HepG2 (cell line): ENCODE data around the gene STX8. TPM values are rescaled to one million over a fixed set of nuclear protein-coding genes. Genes with fewer than 3 reads are reported as not detected.

Experiments
- ATAC-seq: fragments of 200-7000 bp; cut with Tn5 transposase; 3 replicates; pipeline ENCODE4 v1.9.1; 2020; ENCODE audit warnings: mild to moderate bottlenecking, moderate library complexity
- BruUV-seq: library from RNA; stranded (reverse); fragments of 400-500 nt; replicated peaks from 2 replicates; lab custom pipeline; 2021; lab: Mats Ljungman, UMichigan
- CTCF ChIA-PET: fragments of 300-600 bp; formaldehyde crosslinking; extraction: SDS; loops from one replicate; lab custom pipeline; 2021; ENCODE audit warnings: low total read pairs, inconsistent platforms, low intra/inter-chr PET ratio; lab: Yijun Ruan, JAX
- POLR2A ChIA-PET: fragments of 350-600 bp; sonication (Branson Sonifier 250); formaldehyde crosslinking; loops from one replicate; lab custom pipeline; 2020; ENCODE audit warnings: antibody characterized with exemption, inconsistent platforms; lab: Yijun Ruan, JAX
- DNase-seq: peaks from one replicate; pipeline ENCODE4 v3.0.0-alpha.2; 2015; ENCODE audit warnings: low spot score
- FAIRE-seq: peaks from 3 replicates; lab custom pipeline; 2011; peaks lifted over from hg19 to GRCh38; lab: Jason Lieb, UNC
- H2AFZ ChIP-seq: one replicate; pipeline ENCODE4 v1.6.1; 2011; ENCODE audit warnings: low read length, inconsistent platforms
- H3K27ac ChIP-seq: fragments of 300-600 bp; 3 replicates; pipeline ENCODE4 v1.8.0; 2011; ENCODE audit warnings: mixed run types, mild to moderate bottlenecking, mixed read lengths, low read length, inconsistent platforms; ENCODE audit not compliant: insufficient read depth; ENCODE audit errors: extremely low read length
- H3K27me3 ChIP-seq, 2 experiments: fragments of 200-600 bp in 1 of 2; 2 replicates in 1 of 2; 3 replicates in 1 of 2; pipeline versions ENCODE4 v1.6.0 to v1.8.0; 2011; ENCODE audit warnings: low read length in 2 of 2, mild to moderate bottlenecking in 2 of 2, moderate library complexity in 2 of 2, inconsistent platforms in 1 of 2; ENCODE audit not compliant: insufficient read depth in 2 of 2, control insufficient read depth in 1 of 2
- H3K36me3 ChIP-seq, 2 experiments: fragments of 200-600 bp in 1 of 2; replicated peaks in 1 of 2; 2 replicates in 1 of 2; 3 replicates in 1 of 2; pipeline versions ENCODE4 v1.5.1 to v1.8.0; 2011; ENCODE audit warnings: low read length in 2 of 2, inconsistent platforms in 1 of 2; ENCODE audit not compliant: insufficient read depth in 2 of 2, control insufficient read depth in 1 of 2
- H3K4me1 ChIP-seq: 2 replicates; pipeline ENCODE4 v1.5.1; 2012; ENCODE audit warnings: low read length, inconsistent platforms; ENCODE audit not compliant: insufficient read depth
- H3K4me2 ChIP-seq: 2 replicates; pipeline ENCODE4 v1.6.0; 2011; ENCODE audit warnings: low read depth, low read length, inconsistent platforms
- H3K4me3 ChIP-seq, 3 experiments: fragments of 200-600 bp in 1 of 3; sonication (generic), shearing (Covaris generic) in 1 of 3; replicated peaks in 1 of 3; 2 replicates each; pipeline ENCODE4 v1.5.1; 2011 to 2016; ENCODE audit warnings: low read length in 3 of 3, inconsistent platforms in 2 of 3, low read depth in 2 of 3, mild to moderate bottlenecking in 2 of 3, control low read depth in 1 of 3, mixed read lengths in 1 of 3; ENCODE audit not compliant: insufficient read depth in 1 of 3
- H3K79me2 ChIP-seq: one replicate; pipeline ENCODE4 v1.6.1; 2011; ENCODE audit warnings: low read length, inconsistent platforms; ENCODE audit not compliant: insufficient read depth
- H3K9ac ChIP-seq: 2 replicates; pipeline ENCODE4 v1.6.0; 2011; ENCODE audit warnings: mild to moderate bottlenecking, low read depth, low read length, inconsistent platforms; ENCODE audit not compliant: insufficient read depth
- H3K9me3 ChIP-seq: 2 replicates; pipeline ENCODE4 v1.5.1; 2012; ENCODE audit warnings: mild to moderate bottlenecking, low read length
- H4K20me1 ChIP-seq: 2 replicates; pipeline ENCODE4 v1.6.0; 2011; ENCODE audit warnings: inconsistent platforms, mild to moderate bottlenecking, low read length, moderate library complexity; ENCODE audit not compliant: insufficient read depth
- HNRNPUL1 ChIP-seq: fragments of 200-400 bp; formaldehyde crosslinking; IDR thresholded peaks from 2 replicates; pipeline ENCODE4 v1.6.1; 2017; ENCODE audit warnings: low read depth, mild to moderate bottlenecking, low read length, moderate library complexity
- IRF1 ChIP-seq: sonication (generic); formaldehyde crosslinking; IDR thresholded peaks from 2 replicates; pipeline ENCODE4 v1.4.0; 2020; ENCODE audit warnings: low read depth, mild to moderate bottlenecking, missing genetic modification reagents
- NPAS2 ChIP-seq: sonication (generic); formaldehyde crosslinking; IDR thresholded peaks from 2 replicates; pipeline ENCODE4 v1.8.0; 2022; ENCODE audit warnings: mild to moderate bottlenecking, missing genetic modification reagents, borderline replicate concordance
- PAX8 ChIP-seq: sonication (generic); formaldehyde crosslinking; IDR thresholded peaks from 2 replicates; pipeline ENCODE4 v1.8.0; 2022; ENCODE audit warnings: mild to moderate bottlenecking, missing genetic modification reagents, borderline replicate concordance
- POLR2AphosphoS2 ChIP-seq: IDR thresholded peaks from 2 replicates; pipeline ENCODE4 v1.6.1; 2011; ENCODE audit warnings: low read depth, low read length, improper control_type of control experiment
- RERE ChIP-seq: IDR thresholded peaks from 2 replicates; pipeline ENCODE4 v1.6.1; 2016; ENCODE audit warnings: low read depth, missing genetic modification reagents, missing compliant biosample characterization
- SETDB1 ChIP-seq: sonication (generic); formaldehyde crosslinking; IDR thresholded peaks from 2 replicates; pipeline ENCODE4 v1.5.1; 2020; ENCODE audit warnings: missing genetic modification reagents, mild to moderate bottlenecking, borderline replicate concordance
- SMAD3 ChIP-seq: sonication (generic); formaldehyde crosslinking; IDR thresholded peaks from 2 replicates; pipeline ENCODE4 v1.4.0; 2020; ENCODE audit warnings: missing genetic modification reagents
- SNRNP70 ChIP-seq: fragments of 200-400 bp; formaldehyde crosslinking; IDR thresholded peaks from 2 replicates; pipeline ENCODE4 v1.6.1; 2017; ENCODE audit warnings: mild to moderate bottlenecking, low read depth, low read length, moderate library complexity
- ZBTB33 ChIP-seq: sonication (generic); formaldehyde crosslinking; IDR thresholded peaks from 2 replicates; pipeline ENCODE4 v1.4.0; 2020; ENCODE audit warnings: missing genetic modification reagents
- ZC3H13 ChIP-seq: sonication (generic); formaldehyde crosslinking; IDR thresholded peaks from 2 replicates; pipeline ENCODE4 v1.8.1; 2023; ENCODE audit warnings: mild to moderate bottlenecking, missing genetic modification reagents, moderate library complexity
- ZNF224 ChIP-seq: sonication (generic); formaldehyde crosslinking; IDR thresholded peaks from 2 replicates; pipeline ENCODE4 v1.5.0; 2020; ENCODE audit warnings: mild to moderate bottlenecking, missing genetic modification reagents
- ZNF557 ChIP-seq: sonication (generic); formaldehyde crosslinking; IDR thresholded peaks from 2 replicates; pipeline ENCODE4 v1.4.0; 2020; ENCODE audit warnings: missing genetic modification reagents
- ZNF605 ChIP-seq: sonication (generic); formaldehyde crosslinking; IDR thresholded peaks from 2 replicates; pipeline ENCODE4 v1.8.0; 2022; ENCODE audit warnings: mild to moderate bottlenecking, missing genetic modification reagents
- ZNF75D ChIP-seq: sonication (generic); formaldehyde crosslinking; IDR thresholded peaks from 2 replicates; pipeline ENCODE4 v1.8.1; 2023; ENCODE audit warnings: missing genetic modification reagents, mild to moderate bottlenecking, borderline replicate concordance
- ZSCAN12 ChIP-seq: sonication (generic); formaldehyde crosslinking; IDR thresholded peaks from 2 replicates; pipeline ENCODE4 v1.9.0; 2021; ENCODE audit warnings: mild to moderate bottlenecking, missing genetic modification reagents
- WGBS: methylation state at CpG from one replicate; pipeline ENCODE4 v1.1.6; 2017; ENCODE audit warnings: low lambda C conversion rate; 5-methylcytosine and 5-hydroxymethylcytosine counted together
- in situ Hi-C: cut with HindIII; loops from 2 replicates; pipeline ENCODE4 v1.10.0; 2017; ENCODE audit warnings: low pct_unique_long_range_greater_than_20kb; ENCODE audit not compliant: extremely low pct_ligation_motif_present
- intact Hi-C: fragments of 100-400 bp; cut with micrococcal nuclease; formaldehyde crosslinking; loops from one replicate; pipeline ENCODE4 v1.10.0; 2022; ENCODE audit not compliant: unreplicated experiment
- polyA plus RNA-seq, 8 experiments: library from polyadenylated mRNA; depleted of rRNA in 3 of 8; stranded (reverse) in 7 of 8; unstranded in 1 of 8; fragments of >200 nt; fragmentation: Illumina TruSeq in 4 of 8; extraction: Trizol in 4 of 8; gene quantifications; 2 replicates each; pipeline versions ENCODE4 v1.2.1 to v1.2.3, GENCODE V29; 2011 to 2016; ENCODE audit warnings: low read depth in 4 of 8, missing spikeins in 1 of 8, mixed read lengths in 1 of 8; ENCODE audit not compliant: insufficient read depth in 1 of 8
- total RNA-seq, 5 experiments: library from RNA; depleted of rRNA; stranded (reverse); fragments of >200 nt; fragmentation: Illumina TruSeq; extraction: Trizol; gene quantifications; 2 replicates each; pipeline ENCODE4 v1.2.3, GENCODE V29; 2016; ENCODE audit warnings: low read depth in 1 of 5

STX8 gene
- total and polyA plus RNA-seq, 2 of the 13 experiments (the other 11 are each of a cell fraction or from before 2014, with no cell fraction given): 36.4 to 53.6 TPM

GRCh38 chr17:9520649-9521048 is 55.0 kb downstream of the STX8 start:
- POLR2A ChIA-PET: no interaction called here
- no peak for ATAC-seq

More at GRCh38 chr17:9520649-9521048, 55.0 kb downstream of the STX8 start:
- Histone ChIP-seq H3K9me3 (no peaks in the 10 kb centered on the region), H3K27me3 (no peaks in the 10 kb centered on the region), H3K4me1 (no peaks in the 10 kb centered on the region), H3K36me3 (no peaks in the 10 kb centered on the region), H3K27ac (no peak overlapping the region), H3K79me2 (no peaks in the 10 kb centered on the region), H2AFZ (no peak overlapping the region), H3K9ac (no peak overlapping the region), H4K20me1 (no peaks in the 10 kb centered on the region), H3K4me3 (no peak overlapping the region), H3K4me2 (no peak overlapping the region)
- WGBS: 77% methylated on average over 4 of the region's 4 CpGs
- DNase-seq: no peak
- TF ChIP-seq ZNF75D (CRISPR knock-in tag): no peak
- no peak for TF ChIP-seq SMAD3
- no peak for TF ChIP-seq ZNF605
- TF ChIP-seq HNRNPUL1: no peak
- no peak for TF ChIP-seq ZC3H13 (CRISPR knock-in tag)
- no peak for TF ChIP-seq NPAS2 (CRISPR knock-in tag)
- TF ChIP-seq ZNF557 (CRISPR knock-in tag): no peak
- TF ChIP-seq PAX8 (CRISPR knock-in tag): no peak
- TF ChIP-seq ZBTB33 (CRISPR knock-in tag): no peak
- no peak for TF ChIP-seq POLR2AphosphoS2
- TF ChIP-seq ZSCAN12 (CRISPR knock-in tag): no peak
- no peak for TF ChIP-seq ZNF224 (CRISPR knock-in tag)
- TF ChIP-seq RERE (CRISPR knock-in tag): no peak
- no peak for TF ChIP-seq SNRNP70
- TF ChIP-seq SETDB1 (CRISPR knock-in tag): no peak
- TF ChIP-seq IRF1: no peak
- CTCF ChIA-PET: no interaction called here
- no TSS peak for BruUV-seq
- no peak for FAIRE-seq
- in situ Hi-C loops: no loop called here
- intact Hi-C loops: loop anchor here (10.0 kb wide), 1 partner anchor 226 kb away; no protein-coding TSS in a partner anchor
